Breast epithelium (tissue), 3 donors: ENCODE data around the gene E2F2.

ENCODE experiments used
- POLR2A ChIP-seq: fragments of 450-650 bp; IDR thresholded peaks from one replicate; pipeline ENCODE4 v1.6.1; 2016; ENCODE audit warnings: antibody characterized with exemption, mild to moderate bottlenecking, moderate library complexity
- POLR2AphosphoS5 ChIP-seq, 3 donors: sonication (generic); formaldehyde crosslinking; IDR thresholded peaks; one replicate each; pipeline ENCODE4 v1.6.1; 2017; ENCODE audit warnings: antibody characterized with exemption in 3 of 3
- TF ChIP-seq, protein P1 (sequence below), 3 donors: fragments of 450-650 bp; IDR thresholded peaks; one replicate each; pipeline ENCODE4 v1.5.1; 2016 to 2017; ENCODE audit warnings: antibody characterized with exemption in 3 of 3, mild to moderate bottlenecking in 3 of 3, moderate library complexity in 3 of 3

DNA sequence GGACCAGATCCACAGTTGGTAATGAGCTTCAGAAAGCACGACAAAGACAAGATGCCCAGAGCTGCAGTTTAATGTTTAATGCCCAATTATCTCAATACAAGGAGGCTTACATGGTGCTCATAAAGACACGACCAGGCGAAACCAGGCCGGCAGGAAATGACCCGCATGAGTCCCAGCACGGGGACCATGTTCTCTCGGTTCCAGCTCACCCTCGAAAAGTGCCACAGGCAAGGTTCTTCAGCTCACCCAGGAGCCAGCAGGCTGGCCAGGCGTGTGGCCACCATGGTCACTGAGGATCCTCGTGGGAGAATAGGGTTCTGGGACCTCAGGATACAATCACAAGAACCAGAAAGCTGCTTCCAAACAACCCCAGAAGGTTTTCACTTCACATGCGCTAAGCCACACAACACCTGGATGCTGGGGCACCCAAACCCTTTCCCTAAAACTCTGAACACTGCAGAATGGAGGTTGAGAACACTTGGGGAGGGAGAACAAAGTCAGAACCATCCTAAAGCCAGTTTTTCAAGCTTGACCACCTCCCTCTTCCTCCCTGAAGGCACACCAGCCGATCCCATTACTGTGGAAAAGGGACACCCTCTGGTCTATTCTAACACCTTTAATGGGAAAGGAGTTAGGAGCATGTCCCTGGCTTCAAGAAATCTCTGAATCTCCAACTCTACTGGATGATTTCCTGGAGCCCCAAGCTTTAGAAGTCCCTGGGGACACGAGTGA is 24.5 kb downstream of the E2F2 start:
- no peak for TF ChIP-seq POLR2AphosphoS5 (IDR thresholded peaks at IDR 0.05)
- TF ChIP-seq, protein P1, sequence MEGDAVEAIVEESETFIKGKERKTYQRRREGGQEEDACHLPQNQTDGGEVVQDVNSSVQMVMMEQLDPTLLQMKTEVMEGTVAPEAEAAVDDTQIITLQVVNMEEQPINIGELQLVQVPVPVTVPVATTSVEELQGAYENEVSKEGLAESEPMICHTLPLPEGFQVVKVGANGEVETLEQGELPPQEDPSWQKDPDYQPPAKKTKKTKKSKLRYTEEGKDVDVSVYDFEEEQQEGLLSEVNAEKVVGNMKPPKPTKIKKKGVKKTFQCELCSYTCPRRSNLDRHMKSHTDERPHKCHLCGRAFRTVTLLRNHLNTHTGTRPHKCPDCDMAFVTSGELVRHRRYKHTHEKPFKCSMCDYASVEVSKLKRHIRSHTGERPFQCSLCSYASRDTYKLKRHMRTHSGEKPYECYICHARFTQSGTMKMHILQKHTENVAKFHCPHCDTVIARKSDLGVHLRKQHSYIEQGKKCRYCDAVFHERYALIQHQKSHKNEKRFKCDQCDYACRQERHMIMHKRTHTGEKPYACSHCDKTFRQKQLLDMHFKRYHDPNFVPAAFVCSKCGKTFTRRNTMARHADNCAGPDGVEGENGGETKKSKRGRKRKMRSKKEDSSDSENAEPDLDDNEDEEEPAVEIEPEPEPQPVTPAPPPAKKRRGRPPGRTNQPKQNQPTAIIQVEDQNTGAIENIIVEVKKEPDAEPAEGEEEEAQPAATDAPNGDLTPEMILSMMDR (IDR thresholded peaks at IDR 0.05) = no peak
- no peak for TF ChIP-seq POLR2A
